ENCODE measurements around the gene TMEM233. TPM values are rescaled to one million over a fixed set of nuclear protein-coding genes. Genes with fewer than 3 reads are reported as not detected.

Gene TMEM233
- polyA plus RNA-seq, 1 of the 3 experiments (the other 2 are of a cell fraction), result 2.6 TPM

GRCh38 chr12:119630962-119631550 lies 37.5 kb downstream of the TMEM233 start:
- H3K4me1 ChIP-seq (ENCODE audit: control insufficient read depth in 1 of 2, insufficient read depth in 2 of 2, low read depth in 1 of 2, low read length in 1 of 2), result peaks cover 0 to under 1% of the 10 kb centered on the region in 2 experiments; a peak in 1 of 4 replicates
- WGBS (ENCODE audit: low lambda C conversion rate), result 50% methylated on average over 1 of the region's 1 CpG
- CTCF ChIA-PET, result interaction anchor here (4.0 kb wide), 1 partner anchor 17 kb away, joined by 18 read pairs; no protein-coding TSS in a partner anchor

More at GRCh38 chr12:119630962-119631550, 37.5 kb downstream of the TMEM233 start:
- H3K4me2 ChIP-seq, result no peak overlapping the region
- no peaks in the 10 kb centered on the region for H3K9me3 ChIP-seq
- H3K9me2 ChIP-seq, result no peaks in the 10 kb centered on the region
- no peak overlapping the region for H2AFZ ChIP-seq (ENCODE audit: low read depth)
- DNase-seq, result no peak
- H3K27ac ChIP-seq (ENCODE audit: low read depth in 2 of 2, low read length in 1 of 2), result no peak overlapping the region
- POLR2A ChIA-PET, result no interaction called here
- H3K27me3 ChIP-seq (ENCODE audit: insufficient read depth), result no peaks in the 10 kb centered on the region
- H3K4me3 ChIP-seq (ENCODE audit: low read depth in 2 of 2, low read length in 1 of 2), result no peak overlapping the region
- H3K9ac ChIP-seq, result no peak overlapping the region
- no peaks in the 10 kb centered on the region for H3K36me3 ChIP-seq (replicated peaks in 1 of 2; ENCODE audit: control insufficient read depth in 1 of 2, insufficient read depth in 2 of 2, low read length in 1 of 2)
- H3K79me2 ChIP-seq (ENCODE audit: insufficient read depth), result no peaks in the 10 kb centered on the region
- TF ChIP-seq MXI1 (IDR thresholded peaks at IDR 0.05; ENCODE audit: low read depth, low read length) (no peak), NRF1 (IDR thresholded peaks at IDR 0.05; ENCODE audit: low read depth, low read length) (no peak), TEAD4 (IDR thresholded peaks at IDR 0.05; ENCODE audit: borderline replicate concordance, insufficient read depth) (no peak), YY1 (IDR thresholded peaks at IDR 0.05; ENCODE audit: low read depth) (no peak), CTCF (IDR thresholded peaks at IDR 0.05) (no peak), GABPA (IDR thresholded peaks at IDR 0.05; ENCODE audit: low read depth) (no peak), FOXJ3 (CRISPR knock-in tag; IDR thresholded peaks at IDR 0.05) (no peak), EP300 (IDR thresholded peaks at IDR 0.05; ENCODE audit: borderline replicate concordance in 1 of 2, low read depth in 1 of 2, low read length in 1 of 2) (no peak), ZBTB33 (IDR thresholded peaks at IDR 0.05; ENCODE audit: borderline replicate concordance, low read depth) (no peak), TAF1 (IDR thresholded peaks at IDR 0.05; ENCODE audit: borderline replicate concordance, low read depth, low read length) (no peak), GATA2 (CRISPR knock-in tag; IDR thresholded peaks at IDR 0.05) (no peak), FOSL2 (IDR thresholded peaks at IDR 0.05; ENCODE audit: borderline replicate concordance, low read depth) (no peak), RCOR1 (IDR thresholded peaks at IDR 0.05; ENCODE audit: low read length) (no peak), PBX3 (IDR thresholded peaks at IDR 0.05) (no peak), EZH2phosphoT487 (IDR thresholded peaks at IDR 0.05; ENCODE audit: borderline replicate concordance, low read depth) (no peak), MAX (IDR thresholded peaks at IDR 0.05; ENCODE audit: low read depth) (no peak), TCF12 (IDR thresholded peaks at IDR 0.05) (no peak), RXRA (IDR thresholded peaks at IDR 0.05; ENCODE audit: borderline replicate concordance, low read depth) (no peak), FOXM1 (IDR thresholded peaks at IDR 0.05; ENCODE audit: low read depth) (no peak), SMC3 (IDR thresholded peaks at IDR 0.05; ENCODE audit: low read depth, low read length) (no peak)
- no peaks in the 10 kb centered on the region for H4K20me1 ChIP-seq (ENCODE audit: insufficient read depth)
- H3F3A ChIP-seq (replicated peaks; ENCODE audit: insufficient read depth), result no peaks in the 10 kb centered on the region
